HCT116 (cell line): Measurements from ENCODE around the gene DOCK4. TPM values are rescaled to one million over a fixed set of nuclear protein-coding genes. Genes with fewer than 3 reads are reported as not detected.

Source experiments
- ATAC-seq: fragments of 200-7000 bp; cut with Tn5 transposase; 2 replicates; pipeline ENCODE4 v1.9.1; 2020; ENCODE audit warnings: mild to moderate bottlenecking, moderate library complexity
- BruUV-seq: library from RNA; stranded (reverse); fragments of 400-500 nt; replicated peaks from 2 replicates; lab custom pipeline; 2021; lab: Mats Ljungman, UMichigan
- CTCF ChIA-PET: fragments of 300-600 bp; sonication (Branson Sonifier 250); formaldehyde crosslinking; loops from one replicate; lab custom pipeline; 2021; ENCODE audit warnings: antibody characterized with exemption; lab: Charles Lee
- POLR2A ChIA-PET: fragments of 300-600, 350-600 bp; sonication (Branson Sonifier 250); formaldehyde crosslinking; loops from one replicate; lab custom pipeline; 2021; ENCODE audit warnings: antibody characterized with exemption; lab: Charles Lee
- RAD21 ChIA-PET, 2 experiments: fragments of 300-600 bp; sonication (Branson Sonifier 250); formaldehyde crosslinking; loops; one replicate each; lab custom pipeline; 2023; ENCODE audit warnings: low total read pairs in 2 of 2; ENCODE audit not compliant: uncharacterized antibody in 2 of 2, unreplicated experiment in 2 of 2, low non-redundant PET in 1 of 2; lab: Charles Lee
- DNase-seq: peaks from one replicate; pipeline ENCODE4 v3.0.0-alpha.2; 2010; ENCODE audit warnings: low read depth, low spot score
- H2AFZ ChIP-seq: fragments of 200-600 bp; shearing (Covaris generic), sonication (generic); 2 replicates; pipeline ENCODE4 v1.6.1; 2017; ENCODE audit warnings: low read depth, mixed run types, mixed read lengths, antibody characterized with exemption, low read length; ENCODE audit not compliant: poor library complexity, severe bottlenecking
- H3K27ac ChIP-seq: 2 replicates; pipeline ENCODE4 v1.5.1; 2012; ENCODE audit warnings: low read depth, low read length
- H3K27me3 ChIP-seq: fragments of 200-600 bp; sonication (generic); 2 replicates; pipeline ENCODE4 v1.6.1; 2016; ENCODE audit warnings: mixed run types, low read length, mixed read lengths; ENCODE audit not compliant: insufficient read depth
- H3K36me3 ChIP-seq, 2 experiments: fragments of 200-500 bp in 1 of 2; fragments of 200-600 bp in 1 of 2; sonication (Bioruptor generic) in 1 of 2; sonication (generic) in 1 of 2; 2 replicates each; pipeline versions ENCODE4 v1.5.1 to v1.6.1; 2014 to 2016; ENCODE audit warnings: low read length in 2 of 2, inconsistent platforms in 1 of 2, mixed read lengths in 1 of 2, mixed run types in 1 of 2; ENCODE audit not compliant: insufficient read depth in 2 of 2, control insufficient read depth in 1 of 2
- H3K4me1 ChIP-seq, 2 experiments: fragments of 200-600 bp in 1 of 2; sonication (generic) in 1 of 2; 2 replicates each; pipeline versions ENCODE4 v1.5.1 to v1.6.1; 2012 to 2017; ENCODE audit warnings: low read length in 2 of 2, inconsistent platforms in 1 of 2, mild to moderate bottlenecking in 1 of 2, mixed read lengths in 1 of 2, mixed run types in 1 of 2, moderate library complexity in 1 of 2; ENCODE audit not compliant: insufficient read depth in 2 of 2, control insufficient read depth in 1 of 2
- H3K4me2 ChIP-seq: fragments of 200-600 bp; sonication (generic); 2 replicates; pipeline ENCODE4 v1.6.1; 2017; ENCODE audit warnings: mixed run types, low read length, mixed read lengths
- H3K4me3 ChIP-seq, 2 experiments: fragments of 200-600 bp in 1 of 2; sonication (generic) in 1 of 2; replicated peaks in 1 of 2; 2 replicates each; pipeline ENCODE4 v1.5.1; 2011 to 2016; ENCODE audit warnings: low read length in 2 of 2, control low read depth in 1 of 2, low read depth in 1 of 2, mild to moderate bottlenecking in 1 of 2, mixed read lengths in 1 of 2, mixed run types in 1 of 2
- H3K79me2 ChIP-seq: fragments of 200-600 bp; sonication (generic); 2 replicates; pipeline ENCODE4 v1.6.1; 2017; ENCODE audit warnings: mild to moderate bottlenecking, mixed run types, low read length, moderate library complexity, mixed read lengths; ENCODE audit not compliant: insufficient read depth
- H3K9ac ChIP-seq: fragments of 200-600 bp; sonication (generic); 2 replicates; pipeline ENCODE4 v1.6.1; 2016; ENCODE audit warnings: low read length, mixed read lengths
- H3K9me2 ChIP-seq: fragments of 200-600 bp; sonication (generic), shearing (Covaris generic); 2 replicates; pipeline ENCODE4 v1.6.1; 2017; ENCODE audit warnings: mixed run types, mild to moderate bottlenecking, moderate library complexity; ENCODE audit not compliant: insufficient read depth
- H3K9me3 ChIP-seq, 2 experiments: fragments of 200-500 bp in 1 of 2; fragments of 200-600 bp in 1 of 2; sonication (Bioruptor generic) in 1 of 2; sonication (generic) in 1 of 2; 2 replicates each; pipeline ENCODE4 v1.6.1; 2014 to 2017; ENCODE audit warnings: low read length in 2 of 2, mixed read lengths in 2 of 2, inconsistent platforms in 1 of 2, low read depth in 1 of 2, mild to moderate bottlenecking in 1 of 2, mixed run types in 1 of 2, moderate library complexity in 1 of 2; ENCODE audit not compliant: control insufficient read depth in 1 of 2, insufficient read depth in 1 of 2
- H4K20me1 ChIP-seq: fragments of 200-600 bp; sonication (generic), shearing (Covaris generic); 2 replicates; pipeline ENCODE4 v1.6.1; 2017; ENCODE audit warnings: mixed run types, mild to moderate bottlenecking, moderate library complexity; ENCODE audit not compliant: insufficient read depth
- ATF3 ChIP-seq: IDR thresholded peaks from 2 replicates; pipeline ENCODE4 v1.6.1; 2012
- CTCF ChIP-seq, 3 experiments: fragments of 200-600 bp in 1 of 3; sonication (generic) in 1 of 3; IDR thresholded peaks in 2 of 3; conservative IDR thresholded peaks in 1 of 3; 2 replicates each; pipeline ENCODE4 v1.5.1; 2012 to 2017; ENCODE audit warnings: low read depth in 2 of 3, low read length in 2 of 3, antibody characterized with exemption in 1 of 3, borderline replicate concordance in 1 of 3, control low read depth in 1 of 3, mild to moderate bottlenecking in 1 of 3, mixed read lengths in 1 of 3, mixed run types in 1 of 3, moderate library complexity in 1 of 3; ENCODE audit not compliant: insufficient read depth in 1 of 3
- FOSL1 ChIP-seq: IDR thresholded peaks from 2 replicates; pipeline ENCODE4 v1.6.1; 2012; ENCODE audit warnings: low read depth
- REST ChIP-seq: IDR thresholded peaks from 2 replicates; pipeline ENCODE4 v1.6.1; 2012; ENCODE audit warnings: low read depth
- SIN3A ChIP-seq: IDR thresholded peaks from 2 replicates; pipeline ENCODE4 v1.6.1; 2012; ENCODE audit warnings: low read depth
- TCF7L2 ChIP-seq: IDR thresholded peaks from 2 replicates; pipeline ENCODE4 v1.7.0; 2011; ENCODE audit warnings: borderline replicate concordance, inconsistent platforms; ENCODE audit not compliant: insufficient read depth, insufficient read length; ENCODE audit errors: extremely low read depth
- YY1 ChIP-seq: IDR thresholded peaks from 2 replicates; pipeline ENCODE4 v1.6.1; 2011; ENCODE audit warnings: low read length, low read depth, moderate library complexity, mild to moderate bottlenecking; ENCODE audit not compliant: insufficient replicate concordance; ENCODE audit errors: extremely low read depth
- ZBTB33 ChIP-seq: IDR thresholded peaks from 2 replicates; pipeline ENCODE4 v1.6.1; 2011; ENCODE audit warnings: mild to moderate bottlenecking, low read length, moderate library complexity; ENCODE audit not compliant: insufficient replicate concordance; ENCODE audit errors: extremely low read depth
- intact Hi-C: fragments of 100-400 bp; cut with micrococcal nuclease; formaldehyde crosslinking; loops from 2 replicates; pipeline ENCODE4 v1.10.0; 2022
- total RNA-seq: library from RNA; stranded (reverse); gene quantifications from one replicate; pipeline ENCODE4 v1.2.1, GENCODE V29; 2021; ENCODE audit not compliant: unreplicated experiment

DOCK4 gene
- total RNA-seq, 1 experiment from 2014 or later, result 2.2 TPM

- POLR2A ChIA-PET, result no interaction called here
- H3K9me3 ChIP-seq, result no peaks in the 10 kb centered on the region
- no peak overlapping the region for H3K27ac ChIP-seq
- H3K79me2 ChIP-seq, result no peaks in the 10 kb centered on the region
- no peak overlapping the region for H3K4me3 ChIP-seq
- ATAC-seq (no peak), DNase-seq (no peak)
- H4K20me1 ChIP-seq, result no peaks in the 10 kb centered on the region
- intact Hi-C loops, result no loop called here
- no peaks in the 10 kb centered on the region for H3K27me3 ChIP-seq
- BruUV-seq, result no TSS peak
- no peak overlapping the region for H3K9ac ChIP-seq
- RAD21 ChIA-PET, result no interaction called here
- H3K9me2 ChIP-seq, result no peaks in the 10 kb centered on the region
- CTCF ChIA-PET, result no interaction called here
- H3K4me1 ChIP-seq, result no peaks in the 10 kb centered on the region
- TF ChIP-seq REST, result no peak
- TF ChIP-seq FOSL1, result no peak
- no peak for TF ChIP-seq SIN3A
- TF ChIP-seq ATF3, result no peak
- TF ChIP-seq ZBTB33, result no peak
- no peak for TF ChIP-seq TCF7L2
- no peak for TF ChIP-seq YY1
- no peak for TF ChIP-seq CTCF (IDR thresholded peaks at IDR 0.05 in 2 of 3, conservative IDR thresholded peaks at IDR 0.05 in 1 of 3; ENCODE audit: borderline replicate concordance in 1 of 3, insufficient read depth in 1 of 3, low read depth in 2 of 3, low read length in 2 of 3)
- H3K4me2 ChIP-seq, result no peak overlapping the region
- no peaks in the 10 kb centered on the region for H3K36me3 ChIP-seq
- no peak overlapping the region for H2AFZ ChIP-seq
These were observed 253.4 kb downstream of the DOCK4 start for GRCh38 chr7:111952783-111953182.
